ENCODE results near the gene EP400.

DNA sequence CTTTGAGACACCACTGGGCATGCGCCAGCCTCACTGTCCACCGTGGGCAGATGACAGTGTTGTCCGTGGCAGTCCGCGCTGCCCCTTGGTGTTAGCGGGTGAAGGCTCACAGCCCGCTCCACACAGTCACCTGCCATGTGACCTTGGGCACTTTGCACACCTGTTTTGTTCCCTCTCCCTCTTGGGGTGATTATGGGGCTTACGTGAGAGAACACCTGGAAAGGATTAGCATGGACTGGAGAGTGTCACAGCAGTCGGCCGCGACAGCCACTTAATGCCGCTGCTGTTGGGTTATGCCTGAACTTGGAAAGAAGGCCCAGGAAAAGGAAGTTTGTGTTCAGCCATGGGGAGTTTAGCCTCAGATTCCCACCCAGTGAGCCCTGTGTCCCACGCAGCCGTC, 100.1 kb downstream of the EP400 start:
- TF ChIP-seq POLR2A (conservative IDR thresholded peaks at IDR 0.05) (no peak), EZH2 (IDR thresholded peaks at IDR 0.05; ENCODE audit: borderline replicate concordance, low read depth, low read length) (no peak), CHD1 (IDR thresholded peaks at IDR 0.05; ENCODE audit: low read length) (no peak), EP300 (IDR thresholded peaks at IDR 0.05; ENCODE audit: low read length) (no peak), ZNF609 (CRISPR knock-in tag; IDR thresholded peaks at IDR 0.05; ENCODE audit: borderline replicate concordance) (no peak)
- TF ChIP-seq, protein P1, sequence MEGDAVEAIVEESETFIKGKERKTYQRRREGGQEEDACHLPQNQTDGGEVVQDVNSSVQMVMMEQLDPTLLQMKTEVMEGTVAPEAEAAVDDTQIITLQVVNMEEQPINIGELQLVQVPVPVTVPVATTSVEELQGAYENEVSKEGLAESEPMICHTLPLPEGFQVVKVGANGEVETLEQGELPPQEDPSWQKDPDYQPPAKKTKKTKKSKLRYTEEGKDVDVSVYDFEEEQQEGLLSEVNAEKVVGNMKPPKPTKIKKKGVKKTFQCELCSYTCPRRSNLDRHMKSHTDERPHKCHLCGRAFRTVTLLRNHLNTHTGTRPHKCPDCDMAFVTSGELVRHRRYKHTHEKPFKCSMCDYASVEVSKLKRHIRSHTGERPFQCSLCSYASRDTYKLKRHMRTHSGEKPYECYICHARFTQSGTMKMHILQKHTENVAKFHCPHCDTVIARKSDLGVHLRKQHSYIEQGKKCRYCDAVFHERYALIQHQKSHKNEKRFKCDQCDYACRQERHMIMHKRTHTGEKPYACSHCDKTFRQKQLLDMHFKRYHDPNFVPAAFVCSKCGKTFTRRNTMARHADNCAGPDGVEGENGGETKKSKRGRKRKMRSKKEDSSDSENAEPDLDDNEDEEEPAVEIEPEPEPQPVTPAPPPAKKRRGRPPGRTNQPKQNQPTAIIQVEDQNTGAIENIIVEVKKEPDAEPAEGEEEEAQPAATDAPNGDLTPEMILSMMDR (IDR thresholded peaks at IDR 0.05 in 2 of 3, conservative IDR thresholded peaks at IDR 0.05 in 1 of 3; ENCODE audit: insufficient read depth in 2 of 3, low read depth in 1 of 3, low read length in 3 of 3), result no peak
